Activated CD8-positive, alpha-beta T cell treated with anti-CD3 and anti-CD28 coated beads for 36 hours (primary cell): ENCODE data around the gene FANCC. TPM values are rescaled to one million over a fixed set of nuclear protein-coding genes. Genes with fewer than 3 reads are reported as not detected.

Source experiments
- ATAC-seq: fragments of 200-7000 bp; cut with Tn5 transposase; one replicate; pipeline ENCODE4 v1.10.0; 2021; ENCODE audit warnings: mild to moderate bottlenecking, moderate library complexity
- CTCF ChIA-PET: fragments of 350-600 bp; sonication (Branson Sonifier 250); formaldehyde crosslinking; loops from one replicate; lab custom pipeline; 2021; ENCODE audit warnings: antibody characterized with exemption; lab: Charles Lee
- POLR2A ChIA-PET: fragments of 350-600 bp; sonication (Branson Sonifier 250); formaldehyde crosslinking; loops from one replicate; lab custom pipeline; 2021; ENCODE audit warnings: antibody characterized with exemption; lab: Charles Lee
- DNase-seq: peaks from one replicate; pipeline ENCODE4 v3.0.0-alpha.2; 2020
- H3K27ac Mint-ChIP-seq: one replicate; pipeline ENCODE4 v1.8.0; 2021; ENCODE audit warnings: mild to moderate bottlenecking, mixed read lengths
- H3K27me3 Mint-ChIP-seq: one replicate; pipeline ENCODE4 v1.8.0; 2021; ENCODE audit warnings: mixed read lengths
- H3K36me3 Mint-ChIP-seq: one replicate; pipeline ENCODE4 v1.8.0; 2021; ENCODE audit warnings: low read depth, mixed read lengths
- H3K4me1 Mint-ChIP-seq: one replicate; pipeline ENCODE4 v1.8.0; 2021; ENCODE audit warnings: low read depth, mixed read lengths
- H3K4me3 Mint-ChIP-seq: one replicate; pipeline ENCODE4 v1.8.0; 2021; ENCODE audit warnings: mild to moderate bottlenecking, moderate library complexity, mixed read lengths
- H3K9me3 Mint-ChIP-seq: one replicate; pipeline ENCODE4 v1.8.0; 2021; ENCODE audit warnings: mixed read lengths
- intact Hi-C: fragments of 100-400 bp; cut with micrococcal nuclease; formaldehyde crosslinking; loops from one replicate; pipeline ENCODE4 v1.10.0; 2022
- total RNA-seq, 2 experiments: library from RNA; stranded (reverse); gene quantifications; one replicate each; pipeline ENCODE4 v1.2.3, GENCODE V29; 2021
- TF ChIP-seq, protein P1 (sequence below): fragments of 200-600 bp; IDR thresholded peaks from one replicate; pipeline ENCODE4 v1.8.0; 2022; ENCODE audit warnings: antibody characterized with exemption, mild to moderate bottlenecking

The FANCC gene
- total RNA-seq, 2 experiments from 2014 or later = 11.5 to 12.4 TPM

DNA sequence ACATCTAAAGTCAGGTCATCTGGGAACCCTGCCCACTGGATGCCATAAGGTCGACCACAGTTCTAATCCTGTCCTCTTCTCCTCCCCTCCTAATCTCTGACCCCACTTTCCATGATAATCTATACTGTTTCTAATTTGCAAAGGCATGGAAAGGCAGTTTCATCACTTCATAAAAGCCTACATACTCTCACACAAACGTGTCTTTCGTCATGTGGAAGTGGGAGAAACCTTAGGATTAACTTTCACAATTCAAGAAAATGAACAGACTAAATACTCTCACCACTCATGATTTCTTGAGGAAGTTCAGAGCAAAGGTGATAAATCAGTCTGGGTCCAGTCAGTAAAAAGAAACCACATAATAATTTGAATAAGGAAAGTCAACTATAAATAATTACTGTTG, 5.5 kb downstream of the FANCC start:
- TF ChIP-seq, protein P1, sequence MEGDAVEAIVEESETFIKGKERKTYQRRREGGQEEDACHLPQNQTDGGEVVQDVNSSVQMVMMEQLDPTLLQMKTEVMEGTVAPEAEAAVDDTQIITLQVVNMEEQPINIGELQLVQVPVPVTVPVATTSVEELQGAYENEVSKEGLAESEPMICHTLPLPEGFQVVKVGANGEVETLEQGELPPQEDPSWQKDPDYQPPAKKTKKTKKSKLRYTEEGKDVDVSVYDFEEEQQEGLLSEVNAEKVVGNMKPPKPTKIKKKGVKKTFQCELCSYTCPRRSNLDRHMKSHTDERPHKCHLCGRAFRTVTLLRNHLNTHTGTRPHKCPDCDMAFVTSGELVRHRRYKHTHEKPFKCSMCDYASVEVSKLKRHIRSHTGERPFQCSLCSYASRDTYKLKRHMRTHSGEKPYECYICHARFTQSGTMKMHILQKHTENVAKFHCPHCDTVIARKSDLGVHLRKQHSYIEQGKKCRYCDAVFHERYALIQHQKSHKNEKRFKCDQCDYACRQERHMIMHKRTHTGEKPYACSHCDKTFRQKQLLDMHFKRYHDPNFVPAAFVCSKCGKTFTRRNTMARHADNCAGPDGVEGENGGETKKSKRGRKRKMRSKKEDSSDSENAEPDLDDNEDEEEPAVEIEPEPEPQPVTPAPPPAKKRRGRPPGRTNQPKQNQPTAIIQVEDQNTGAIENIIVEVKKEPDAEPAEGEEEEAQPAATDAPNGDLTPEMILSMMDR = no peak

GRCh38 chr9:95307538-95307937, 10.0 kb downstream of the FANCC start:
- intact Hi-C loops = no loop called here
- DNase-seq = no peak
- CTCF ChIA-PET = no interaction called here
- Mint-ChIP-seq H3K27me3 (peaks cover 3% of the 10 kb centered on the region), H3K36me3 (peaks cover 2% of the 10 kb centered on the region), H3K27ac (no peak overlapping the region), H3K4me1 (peaks cover 22% of the 10 kb centered on the region), H3K9me3 (no peaks in the 10 kb centered on the region), H3K4me3 (no peak overlapping the region)
- POLR2A ChIA-PET = no interaction called here
- TF ChIP-seq, protein P1 = no peak
- ATAC-seq = no peak

More for the DNA sequence above, 5.5 kb downstream of the FANCC start:
- H3K4me1 Mint-ChIP-seq = peaks cover 17% of the 10 kb centered on the region
- ChIA-PET POLR2A (no interaction called here), CTCF (no interaction called here)
- no peak overlapping the region for H3K27ac Mint-ChIP-seq
- no peaks in the 10 kb centered on the region for H3K36me3 Mint-ChIP-seq
- no peaks in the 10 kb centered on the region for H3K9me3 Mint-ChIP-seq
- H3K4me3 Mint-ChIP-seq = no peak overlapping the region
- intact Hi-C loops = no loop called here
- H3K27me3 Mint-ChIP-seq = peaks cover 10% of the 10 kb centered on the region
- no peak for ATAC-seq
- DNase-seq = no peak

DNA sequence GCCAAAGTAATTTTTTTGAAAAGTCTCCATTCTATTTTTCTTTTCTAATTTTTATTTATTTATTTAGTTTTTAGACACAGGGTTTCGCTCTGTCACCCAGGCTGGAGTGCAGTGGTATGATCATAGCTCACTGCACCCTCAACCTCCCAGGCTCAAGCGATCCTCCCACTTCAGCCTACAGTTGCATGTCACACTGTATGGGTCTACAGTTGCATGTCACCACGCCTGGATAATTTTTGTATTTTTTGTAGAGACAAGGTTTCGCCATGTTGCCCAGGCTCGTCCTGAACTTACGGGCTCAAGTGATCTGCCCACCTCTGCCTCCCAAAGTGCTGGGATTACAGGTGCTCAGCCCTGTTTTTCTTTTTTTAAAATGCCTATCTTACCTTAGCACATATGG, 10.7 kb downstream of the FANCC start:
- no peak for DNase-seq
- no peak for ATAC-seq
- no peaks in the 10 kb centered on the region for H3K9me3 Mint-ChIP-seq
- TF ChIP-seq, protein P1 = no peak
- ChIA-PET POLR2A (no interaction called here), CTCF (no interaction called here)
- no peak overlapping the region for H3K4me3 Mint-ChIP-seq
- peaks cover 26% of the 10 kb centered on the region for H3K4me1 Mint-ChIP-seq
- H3K27ac Mint-ChIP-seq = no peak overlapping the region
- H3K27me3 Mint-ChIP-seq = peaks cover 2% of the 10 kb centered on the region
- H3K36me3 Mint-ChIP-seq = peaks cover 2% of the 10 kb centered on the region
- intact Hi-C loops = no loop called here

- ATAC-seq (no peak), DNase-seq (no peak)
- H3K4me1 Mint-ChIP-seq = peaks cover 24% of the 10 kb centered on the region
- intact Hi-C loops = no loop called here
- H3K27me3 Mint-ChIP-seq = no peaks in the 10 kb centered on the region
- no peak overlapping the region for H3K4me3 Mint-ChIP-seq
- peaks cover 2% of the 10 kb centered on the region for H3K36me3 Mint-ChIP-seq
- H3K9me3 Mint-ChIP-seq = no peaks in the 10 kb centered on the region
- CTCF ChIA-PET = no interaction called here
- no peak overlapping the region for H3K27ac Mint-ChIP-seq
- TF ChIP-seq, protein P1 = no peak
- POLR2A ChIA-PET = no interaction called here
Measured at GRCh38 chr9:95305770-95306492, 11.6 kb downstream of the FANCC start.

GRCh38 chr9:95302479-95302878, 15.0 kb downstream of the FANCC start:
- TF ChIP-seq, protein P1 = no peak
- Mint-ChIP-seq H3K4me1 (peaks cover 27% of the 10 kb centered on the region), H3K36me3 (peaks cover 2% of the 10 kb centered on the region), H3K9me3 (no peaks in the 10 kb centered on the region), H3K27me3 (no peaks in the 10 kb centered on the region), H3K27ac (peak overlapping the region; percentile 57), H3K4me3 (no peak overlapping the region)
- CTCF ChIA-PET = no interaction called here
- intact Hi-C loops = no loop called here
- POLR2A ChIA-PET = no interaction called here
- DNase-seq (no peak), ATAC-seq (peak; percentile 47)
